Mesothelial cell of epicardium (in vitro differentiated cells): Measurements from ENCODE around the gene CCL22. TPM values are rescaled to one million over a fixed set of nuclear protein-coding genes. Genes with fewer than 3 reads are reported as not detected.

Experiments used
- DNase-seq, 2 experiments: peaks; one replicate each; pipeline ENCODE4 v3.0.0; 2021; ENCODE audit warnings: low spot score in 2 of 2; ENCODE audit not compliant: unreplicated experiment in 2 of 2
- H3K27ac Mint-ChIP-seq: 2 replicates; pipeline ENCODE4 v1.8.0; 2021; ENCODE audit warnings: mixed read lengths
- H3K27me3 Mint-ChIP-seq: 2 replicates; pipeline ENCODE4 v1.8.0; 2021; ENCODE audit warnings: low read depth, mixed read lengths
- H3K36me3 Mint-ChIP-seq: 2 replicates; pipeline ENCODE4 v1.8.0; 2021; ENCODE audit warnings: mixed read lengths
- H3K4me1 Mint-ChIP-seq: 2 replicates; pipeline ENCODE4 v1.8.0; 2021; ENCODE audit warnings: mixed read lengths
- H3K4me3 Mint-ChIP-seq: 2 replicates; pipeline ENCODE4 v1.8.0; 2021; ENCODE audit warnings: mild to moderate bottlenecking, moderate library complexity, mixed read lengths
- H3K9me3 Mint-ChIP-seq: 2 replicates; pipeline ENCODE4 v1.8.0; 2021; ENCODE audit warnings: mixed read lengths
- total RNA-seq: library from RNA; stranded (reverse); gene quantifications from 3 replicates; pipeline ENCODE4 v1.2.1, GENCODE V29; 2021
- TF ChIP-seq, protein P1 (sequence below): fragments of 200-600 bp; sonication (generic); IDR thresholded peaks from one replicate; pipeline ENCODE4 v1.5.0; 2021; ENCODE audit warnings: antibody characterized with exemption; ENCODE audit not compliant: unreplicated experiment

Gene CCL22
- total RNA-seq, 1 donor from 2014 or later, result not detected

- Mint-ChIP-seq H3K9me3 (peaks cover 7% of the 10 kb centered on the region), H3K27me3 (peaks cover 38% of the 10 kb centered on the region), H3K27ac (no peak overlapping the region), H3K4me3 (no peak overlapping the region), H3K36me3 (no peaks in the 10 kb centered on the region), H3K4me1 (no peaks in the 10 kb centered on the region)
- TF ChIP-seq, protein P1, sequence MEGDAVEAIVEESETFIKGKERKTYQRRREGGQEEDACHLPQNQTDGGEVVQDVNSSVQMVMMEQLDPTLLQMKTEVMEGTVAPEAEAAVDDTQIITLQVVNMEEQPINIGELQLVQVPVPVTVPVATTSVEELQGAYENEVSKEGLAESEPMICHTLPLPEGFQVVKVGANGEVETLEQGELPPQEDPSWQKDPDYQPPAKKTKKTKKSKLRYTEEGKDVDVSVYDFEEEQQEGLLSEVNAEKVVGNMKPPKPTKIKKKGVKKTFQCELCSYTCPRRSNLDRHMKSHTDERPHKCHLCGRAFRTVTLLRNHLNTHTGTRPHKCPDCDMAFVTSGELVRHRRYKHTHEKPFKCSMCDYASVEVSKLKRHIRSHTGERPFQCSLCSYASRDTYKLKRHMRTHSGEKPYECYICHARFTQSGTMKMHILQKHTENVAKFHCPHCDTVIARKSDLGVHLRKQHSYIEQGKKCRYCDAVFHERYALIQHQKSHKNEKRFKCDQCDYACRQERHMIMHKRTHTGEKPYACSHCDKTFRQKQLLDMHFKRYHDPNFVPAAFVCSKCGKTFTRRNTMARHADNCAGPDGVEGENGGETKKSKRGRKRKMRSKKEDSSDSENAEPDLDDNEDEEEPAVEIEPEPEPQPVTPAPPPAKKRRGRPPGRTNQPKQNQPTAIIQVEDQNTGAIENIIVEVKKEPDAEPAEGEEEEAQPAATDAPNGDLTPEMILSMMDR, result no peak
- no peak for DNase-seq
Observed at GRCh38 chr16:57347858-57348257, 10.7 kb upstream of the CCL22 start.

GRCh38 chr16:57348327-57348726, 10.3 kb upstream of the CCL22 start:
- TF ChIP-seq, protein P1, result no peak
- no peaks in the 10 kb centered on the region for H3K4me1 Mint-ChIP-seq
- no peaks in the 10 kb centered on the region for H3K36me3 Mint-ChIP-seq
- peaks cover 38% of the 10 kb centered on the region for H3K27me3 Mint-ChIP-seq
- H3K27ac Mint-ChIP-seq, result no peak overlapping the region
- H3K4me3 Mint-ChIP-seq, result no peak overlapping the region
- peaks cover 7% of the 10 kb centered on the region for H3K9me3 Mint-ChIP-seq
- DNase-seq, result no peak

DNA sequence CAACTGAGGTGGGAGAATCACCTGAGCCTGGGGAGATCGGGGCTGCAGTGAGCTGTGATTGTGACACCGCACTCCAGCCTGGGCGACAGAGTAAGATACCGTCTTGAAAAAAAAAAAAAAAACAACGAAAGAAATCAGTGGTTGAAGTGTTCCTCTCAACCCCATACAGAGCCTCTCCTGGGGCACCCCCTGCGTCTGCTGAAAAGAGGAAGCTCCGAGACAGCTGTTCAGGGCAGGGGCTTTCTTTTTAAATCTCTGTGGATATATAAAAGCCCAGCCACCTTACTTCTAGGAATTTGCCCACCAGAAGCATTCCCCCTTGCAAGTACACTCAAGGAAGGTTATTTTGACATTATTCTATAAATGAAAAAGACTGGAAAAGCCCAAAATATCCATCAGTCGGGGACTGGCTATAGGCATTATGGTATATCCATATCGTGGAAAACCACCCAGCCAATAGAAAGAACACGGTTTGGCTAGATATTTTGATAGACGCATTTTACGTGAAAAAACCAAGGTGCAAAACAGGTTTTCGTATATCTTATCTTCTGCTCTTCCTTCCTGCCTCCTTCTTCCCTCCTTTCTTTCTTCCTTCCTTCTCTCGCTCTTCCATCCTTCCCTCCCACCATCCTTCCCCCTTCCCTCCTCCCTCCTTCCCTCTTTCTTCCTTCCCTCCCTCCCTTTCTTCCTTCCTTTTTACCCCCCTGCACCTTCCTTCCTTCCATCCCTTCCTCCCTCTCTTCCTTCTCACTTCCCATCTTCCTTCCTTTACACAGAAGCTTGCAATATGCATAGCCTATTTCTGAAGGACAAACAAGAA, 9.2 kb upstream of the CCL22 start:
- TF ChIP-seq, protein P1, result no peak
- no peak overlapping the region for H3K4me3 Mint-ChIP-seq
- no peaks in the 10 kb centered on the region for H3K4me1 Mint-ChIP-seq
- no peak overlapping the region for H3K27ac Mint-ChIP-seq
- H3K9me3 Mint-ChIP-seq, result peaks cover 7% of the 10 kb centered on the region
- no peak for DNase-seq
- peaks cover 38% of the 10 kb centered on the region for H3K27me3 Mint-ChIP-seq
- H3K36me3 Mint-ChIP-seq, result no peaks in the 10 kb centered on the region

DNA sequence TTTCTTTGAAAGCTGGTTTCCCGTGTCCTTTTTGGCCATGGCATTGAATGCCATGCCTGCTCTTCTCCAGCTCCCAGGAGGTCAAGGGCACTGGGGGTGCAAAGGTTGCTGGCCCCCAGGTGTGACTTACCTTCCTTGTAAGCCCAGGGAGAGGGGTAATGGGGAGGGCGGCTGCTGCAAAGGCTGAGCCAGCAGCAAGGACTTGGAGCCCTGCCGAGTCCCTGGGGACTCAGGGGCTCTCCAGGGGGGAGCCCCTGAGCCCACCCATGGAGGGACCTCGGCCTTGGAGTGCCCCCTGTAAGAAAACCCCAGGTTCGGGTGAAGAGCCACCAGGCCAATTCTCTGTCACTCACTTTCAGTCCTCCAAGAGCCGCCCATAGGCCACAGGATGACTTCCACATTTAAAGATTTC, 5.9 kb upstream of the CCL22 start:
- H3K36me3 Mint-ChIP-seq, result no peaks in the 10 kb centered on the region
- no peaks in the 10 kb centered on the region for H3K4me1 Mint-ChIP-seq
- no peak overlapping the region for H3K4me3 Mint-ChIP-seq
- TF ChIP-seq, protein P1, result no peak
- no peaks in the 10 kb centered on the region for H3K9me3 Mint-ChIP-seq
- H3K27ac Mint-ChIP-seq, result no peak overlapping the region
- peaks cover 30% of the 10 kb centered on the region for H3K27me3 Mint-ChIP-seq
- DNase-seq, result no peak

GRCh38 chr16:57354311-57354710, 4.3 kb upstream of the CCL22 start:
- TF ChIP-seq, protein P1, result no peak
- no peak for DNase-seq
- no peaks in the 10 kb centered on the region for H3K36me3 Mint-ChIP-seq
- no peaks in the 10 kb centered on the region for H3K9me3 Mint-ChIP-seq
- H3K4me1 Mint-ChIP-seq, result no peaks in the 10 kb centered on the region
- H3K27ac Mint-ChIP-seq, result no peak overlapping the region
- no peak overlapping the region for H3K4me3 Mint-ChIP-seq
- peaks cover 14% of the 10 kb centered on the region for H3K27me3 Mint-ChIP-seq
